SK-N-MC (cell line): ENCODE results near the gene ACSM5.
"Not testable (repeated sequence)": the region's sequence is repeated elsewhere in the genome, so short reads cannot be mapped to it uniquely, and the experiment has no call there.

Experiments
- EZH2 ChIP-seq: fragments of 200-600 bp; sonication (generic); IDR thresholded peaks from one replicate; pipeline ENCODE4 v1.6.1; 2017; ENCODE audit warnings: antibody characterized with exemption
- FOXP2 ChIP-seq: optimal IDR thresholded peaks from 2 replicates; pipeline ENCODE3; 2011; ENCODE audit warnings: mild to moderate bottlenecking, moderate library complexity; ENCODE audit not compliant: insufficient read depth; ENCODE audit errors: extremely low read length, control extremely low read depth
- POLR2AphosphoS5 ChIP-seq: IDR thresholded peaks from 2 replicates; pipeline ENCODE4 v1.6.1; 2012; ENCODE audit warnings: mild to moderate bottlenecking, low read depth, low read length, borderline replicate concordance

GRCh38 chr16:20430480-20430879, 21.1 kb downstream of the ACSM5 start:
- TF ChIP-seq POLR2AphosphoS5, EZH2, FOXP2: not testable (repeated sequence)
